Thyroid gland (tissue), 4 donors: ENCODE results near the gene OLFML2B.

Experiments
- CTCF ChIP-seq, 6 experiments: fragments of 200-600 bp in 3 of 6; fragments of 450-650 bp in 3 of 6; sonication (generic) in 3 of 6; IDR thresholded peaks; one replicate each; pipeline ENCODE4 v1.5.1; 2016 to 2019; ENCODE audit warnings: antibody characterized with exemption in 6 of 6, mild to moderate bottlenecking in 2 of 6, inconsistent platforms in 1 of 6, moderate library complexity in 1 of 6
- POLR2A ChIP-seq, 2 donors: fragments of 450-650 bp; IDR thresholded peaks; one replicate each; pipeline ENCODE4 v1.6.1; 2017; ENCODE audit warnings: antibody characterized with exemption in 2 of 2, mild to moderate bottlenecking in 2 of 2, moderate library complexity in 1 of 2

DNA sequence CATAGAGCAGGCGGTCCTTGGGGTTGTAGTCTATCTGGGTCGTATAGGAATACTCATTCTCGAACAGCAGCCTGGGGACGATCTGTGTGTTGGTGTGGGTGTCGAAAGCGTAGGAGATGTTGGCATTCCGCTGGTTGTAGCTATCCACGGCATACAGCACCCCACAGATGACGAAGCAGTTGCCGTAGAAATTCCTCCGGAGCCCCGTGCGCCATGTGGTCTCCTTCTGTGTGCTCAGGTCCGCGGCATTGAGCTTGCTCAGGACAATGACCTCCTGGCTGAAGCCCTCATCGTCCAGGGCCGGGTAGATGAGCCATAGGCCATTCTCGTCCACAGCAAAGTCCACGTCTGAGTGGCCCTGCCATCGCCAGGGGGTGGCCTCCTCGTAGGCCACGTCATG lies 39.9 kb downstream of the OLFML2B start:
- TF ChIP-seq CTCF (IDR thresholded peaks at IDR 0.05) = no peak
- no peak for TF ChIP-seq POLR2A (IDR thresholded peaks at IDR 0.05)
